Neural cell (in vitro differentiated cells): Measurements from ENCODE around the gene ITGBL1. TPM values are rescaled to one million over a fixed set of nuclear protein-coding genes. Genes with fewer than 3 reads are reported as not detected.

ENCODE experiments used
- H2AFZ ChIP-seq: fragments of 200-600, 300-800 bp; sonication (generic), shearing (Covaris generic); 2 replicates; pipeline ENCODE4 v1.6.0; 2014; ENCODE audit warnings: low read depth, mild to moderate bottlenecking, antibody characterized with exemption, low read length, moderate library complexity
- H3F3A ChIP-seq: fragments of 200-600 bp; shearing (Covaris generic); 2 replicates; pipeline ENCODE4 v1.6.1; 2016; ENCODE audit warnings: mild to moderate bottlenecking, moderate library complexity, mixed read lengths, antibody characterized with exemption, low read length; ENCODE audit not compliant: insufficient read depth, poor library complexity, severe bottlenecking
- H3K27ac ChIP-seq: fragments of 200-600, 300-800 bp; sonication (generic), shearing (Covaris generic); 2 replicates; pipeline ENCODE4 v1.5.1; 2014; ENCODE audit warnings: mild to moderate bottlenecking, low read length, moderate library complexity
- H3K27me3 ChIP-seq: fragments of 300-800, 200-600 bp; sonication (generic), shearing (Covaris generic); 2 replicates; pipeline ENCODE4 v1.6.0; 2014; ENCODE audit warnings: mild to moderate bottlenecking, low read depth, low read length, moderate library complexity; ENCODE audit not compliant: insufficient read depth
- H3K36me3 ChIP-seq: fragments of 300-800, 200-600 bp; sonication (generic), shearing (Covaris generic); 2 replicates; pipeline ENCODE4 v1.5.1; 2014; ENCODE audit warnings: mild to moderate bottlenecking, antibody characterized with exemption, low read length, moderate library complexity; ENCODE audit not compliant: insufficient read depth
- H3K4me2 ChIP-seq: fragments of 300-800, 200-600 bp; sonication (generic), shearing (Covaris generic); 2 replicates; pipeline ENCODE4 v1.6.0; 2014; ENCODE audit warnings: mild to moderate bottlenecking, low read length
- H3K4me3 ChIP-seq: fragments of 300-800, 200-600 bp; sonication (generic), shearing (Covaris generic); 2 replicates; pipeline ENCODE4 v1.5.1; 2014; ENCODE audit warnings: mild to moderate bottlenecking, low read length, moderate library complexity
- H3K79me2 ChIP-seq: fragments of 200-600 bp; shearing (Covaris generic); replicated peaks from 2 replicates; pipeline ENCODE4 v1.6.0; 2014; ENCODE audit warnings: mild to moderate bottlenecking, low read length, moderate library complexity; ENCODE audit not compliant: insufficient read depth
- H3K9ac ChIP-seq: fragments of 300-800, 200-600 bp; sonication (generic), shearing (Covaris generic); 2 replicates; pipeline ENCODE4 v1.6.1; 2016; ENCODE audit warnings: mild to moderate bottlenecking, low read length, mixed read lengths
- H3K9me2 ChIP-seq: fragments of 200-600 bp; shearing (Covaris generic); 2 replicates; pipeline ENCODE4 v1.6.1; 2016; ENCODE audit warnings: mild to moderate bottlenecking, low read length, mixed read lengths; ENCODE audit not compliant: insufficient read depth
- H3K9me3 ChIP-seq: fragments of 200-600, 300-800 bp; sonication (generic), shearing (Covaris generic); 2 replicates; pipeline ENCODE4 v1.6.1; 2016; ENCODE audit warnings: mild to moderate bottlenecking, mixed run types, low read length, moderate library complexity, mixed read lengths
- H4K20me1 ChIP-seq: fragments of 200-600 bp; shearing (Covaris generic); 2 replicates; pipeline ENCODE4 v1.6.1; 2016; ENCODE audit warnings: mild to moderate bottlenecking, mixed run types; ENCODE audit not compliant: insufficient read depth
- EP300 ChIP-seq: fragments of 450-650 bp; conservative IDR thresholded peaks from 2 replicates; pipeline ENCODE4 v1.6.1; 2014; ENCODE audit warnings: antibody characterized with exemption, mild to moderate bottlenecking, moderate library complexity; ENCODE audit not compliant: poor library complexity, severe bottlenecking
- EZH2 ChIP-seq: fragments of 200-600, 300-800 bp; shearing (Covaris generic), sonication (generic); IDR thresholded peaks from 2 replicates; pipeline ENCODE4 v1.6.1; 2014; ENCODE audit warnings: antibody characterized with exemption, low read length, borderline replicate concordance, mild to moderate bottlenecking; ENCODE audit not compliant: insufficient read depth, poor library complexity, severe bottlenecking
- MXI1 ChIP-seq: fragments of 450-650 bp; conservative IDR thresholded peaks from 2 replicates; pipeline ENCODE4 v1.6.1; 2014; ENCODE audit warnings: antibody characterized with exemption, mild to moderate bottlenecking; ENCODE audit not compliant: poor library complexity, severe bottlenecking
- POLR2AphosphoS5 ChIP-seq: IDR thresholded peaks from 2 replicates; pipeline ENCODE4 v1.6.1; 2012
- RAD21 ChIP-seq: fragments of 450-650 bp; conservative IDR thresholded peaks from 2 replicates; pipeline ENCODE4 v1.6.1; 2014; ENCODE audit warnings: antibody characterized with exemption, mild to moderate bottlenecking, moderate library complexity
- SMC3 ChIP-seq: fragments of 450-650 bp; conservative IDR thresholded peaks from 2 replicates; pipeline ENCODE4 v1.6.1; 2014; ENCODE audit warnings: antibody characterized with exemption, mild to moderate bottlenecking, moderate library complexity; ENCODE audit not compliant: poor library complexity
- TAF1 ChIP-seq: IDR thresholded peaks from 2 replicates; pipeline ENCODE4 v1.6.1; 2012; ENCODE audit warnings: low read depth
- polyA plus RNA-seq: library from polyadenylated mRNA; depleted of rRNA; stranded (reverse); fragments of >200 nt; gene quantifications from 2 replicates; pipeline ENCODE4 v1.2.3, GENCODE V29; 2014
- TF ChIP-seq, protein P1 (sequence below): IDR thresholded peaks from 2 replicates; pipeline ENCODE4 v1.6.1; 2012; ENCODE audit warnings: borderline replicate concordance
- TF ChIP-seq, protein P2 (sequence below): fragments of 450-650 bp; IDR thresholded peaks from 2 replicates; pipeline ENCODE4 v1.5.1; 2014; ENCODE audit warnings: antibody characterized with exemption, mild to moderate bottlenecking, moderate library complexity; ENCODE audit not compliant: poor library complexity, severe bottlenecking

Gene ITGBL1
- polyA plus RNA-seq, 1 donor from 2014 or later = 0.46 TPM

GRCh38 chr13:101467415-101467814 lies 14.9 kb downstream of the ITGBL1 start:
- Histone ChIP-seq H3K4me3 (no peak overlapping the region), H3K79me2 (no peaks in the 10 kb centered on the region), H3K36me3 (no peaks in the 10 kb centered on the region)

DNA sequence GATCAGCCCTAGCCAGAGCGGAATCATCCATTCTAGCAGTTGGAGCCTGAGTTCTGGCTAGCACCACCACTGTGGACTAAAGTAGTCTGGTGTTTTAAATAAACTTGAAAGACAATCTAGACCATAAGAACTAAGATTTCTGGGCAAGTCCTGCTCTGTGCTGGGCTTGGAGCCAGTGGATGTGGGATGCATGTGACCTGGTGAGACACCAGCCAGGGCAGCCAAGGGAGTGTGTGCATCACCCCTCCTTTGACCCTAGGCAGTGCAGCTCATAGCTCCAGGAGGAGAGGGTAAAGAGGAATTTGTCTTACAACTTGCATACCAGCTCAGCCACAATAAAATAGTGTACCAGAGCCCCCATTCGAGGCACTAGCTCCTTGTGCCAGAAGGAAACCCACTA lies 21.0 kb downstream of the ITGBL1 start:
- no peaks in the 10 kb centered on the region for H3K36me3 ChIP-seq
- H4K20me1 ChIP-seq = no peaks in the 10 kb centered on the region
- no peaks in the 10 kb centered on the region for H3K9me3 ChIP-seq
- no peak overlapping the region for H3K4me3 ChIP-seq
- no peaks in the 10 kb centered on the region for H3K9me2 ChIP-seq
- H2AFZ ChIP-seq = no peak overlapping the region
- no peak overlapping the region for H3K27ac ChIP-seq
- no peaks in the 10 kb centered on the region for H3K79me2 ChIP-seq
- no peak for TF ChIP-seq EP300
- no peak for TF ChIP-seq RAD21
- H3F3A ChIP-seq = no peaks in the 10 kb centered on the region
- no peak overlapping the region for H3K4me2 ChIP-seq
- H3K27me3 ChIP-seq = no peaks in the 10 kb centered on the region
- H3K9ac ChIP-seq = no peak overlapping the region

More at GRCh38 chr13:101467415-101467814, 14.9 kb downstream of the ITGBL1 start:
- Histone ChIP-seq H3F3A (no peaks in the 10 kb centered on the region), H4K20me1 (no peaks in the 10 kb centered on the region), H3K9me2 (no peaks in the 10 kb centered on the region), H3K4me2 (no peak overlapping the region), H3K27me3 (no peaks in the 10 kb centered on the region), H3K27ac (no peak overlapping the region), H3K9ac (no peak overlapping the region), H3K9me3 (no peaks in the 10 kb centered on the region), H2AFZ (no peak overlapping the region)
- TF ChIP-seq EP300 = no peak
- TF ChIP-seq, protein P1, sequence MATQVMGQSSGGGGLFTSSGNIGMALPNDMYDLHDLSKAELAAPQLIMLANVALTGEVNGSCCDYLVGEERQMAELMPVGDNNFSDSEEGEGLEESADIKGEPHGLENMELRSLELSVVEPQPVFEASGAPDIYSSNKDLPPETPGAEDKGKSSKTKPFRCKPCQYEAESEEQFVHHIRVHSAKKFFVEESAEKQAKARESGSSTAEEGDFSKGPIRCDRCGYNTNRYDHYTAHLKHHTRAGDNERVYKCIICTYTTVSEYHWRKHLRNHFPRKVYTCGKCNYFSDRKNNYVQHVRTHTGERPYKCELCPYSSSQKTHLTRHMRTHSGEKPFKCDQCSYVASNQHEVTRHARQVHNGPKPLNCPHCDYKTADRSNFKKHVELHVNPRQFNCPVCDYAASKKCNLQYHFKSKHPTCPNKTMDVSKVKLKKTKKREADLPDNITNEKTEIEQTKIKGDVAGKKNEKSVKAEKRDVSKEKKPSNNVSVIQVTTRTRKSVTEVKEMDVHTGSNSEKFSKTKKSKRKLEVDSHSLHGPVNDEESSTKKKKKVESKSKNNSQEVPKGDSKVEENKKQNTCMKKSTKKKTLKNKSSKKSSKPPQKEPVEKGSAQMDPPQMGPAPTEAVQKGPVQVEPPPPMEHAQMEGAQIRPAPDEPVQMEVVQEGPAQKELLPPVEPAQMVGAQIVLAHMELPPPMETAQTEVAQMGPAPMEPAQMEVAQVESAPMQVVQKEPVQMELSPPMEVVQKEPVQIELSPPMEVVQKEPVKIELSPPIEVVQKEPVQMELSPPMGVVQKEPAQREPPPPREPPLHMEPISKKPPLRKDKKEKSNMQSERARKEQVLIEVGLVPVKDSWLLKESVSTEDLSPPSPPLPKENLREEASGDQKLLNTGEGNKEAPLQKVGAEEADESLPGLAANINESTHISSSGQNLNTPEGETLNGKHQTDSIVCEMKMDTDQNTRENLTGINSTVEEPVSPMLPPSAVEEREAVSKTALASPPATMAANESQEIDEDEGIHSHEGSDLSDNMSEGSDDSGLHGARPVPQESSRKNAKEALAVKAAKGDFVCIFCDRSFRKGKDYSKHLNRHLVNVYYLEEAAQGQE = no peak
- no peak for TF ChIP-seq EZH2
- TF ChIP-seq POLR2AphosphoS5 = no peak
- TF ChIP-seq TAF1 = no peak
- TF ChIP-seq RAD21 = no peak

GRCh38 chr13:101474419-101474957 lies 22.0 kb downstream of the ITGBL1 start:
- Histone ChIP-seq H2AFZ (no peak overlapping the region), H3K36me3 (no peaks in the 10 kb centered on the region), H3K9ac (no peak overlapping the region), H3K4me2 (no peak overlapping the region), H3K9me3 (no peaks in the 10 kb centered on the region), H3K9me2 (no peaks in the 10 kb centered on the region), H3K27ac (no peak overlapping the region), H3K27me3 (no peaks in the 10 kb centered on the region), H3K79me2 (no peaks in the 10 kb centered on the region), H4K20me1 (no peaks in the 10 kb centered on the region), H3F3A (no peaks in the 10 kb centered on the region), H3K4me3 (no peak overlapping the region)
- TF ChIP-seq, protein P2, sequence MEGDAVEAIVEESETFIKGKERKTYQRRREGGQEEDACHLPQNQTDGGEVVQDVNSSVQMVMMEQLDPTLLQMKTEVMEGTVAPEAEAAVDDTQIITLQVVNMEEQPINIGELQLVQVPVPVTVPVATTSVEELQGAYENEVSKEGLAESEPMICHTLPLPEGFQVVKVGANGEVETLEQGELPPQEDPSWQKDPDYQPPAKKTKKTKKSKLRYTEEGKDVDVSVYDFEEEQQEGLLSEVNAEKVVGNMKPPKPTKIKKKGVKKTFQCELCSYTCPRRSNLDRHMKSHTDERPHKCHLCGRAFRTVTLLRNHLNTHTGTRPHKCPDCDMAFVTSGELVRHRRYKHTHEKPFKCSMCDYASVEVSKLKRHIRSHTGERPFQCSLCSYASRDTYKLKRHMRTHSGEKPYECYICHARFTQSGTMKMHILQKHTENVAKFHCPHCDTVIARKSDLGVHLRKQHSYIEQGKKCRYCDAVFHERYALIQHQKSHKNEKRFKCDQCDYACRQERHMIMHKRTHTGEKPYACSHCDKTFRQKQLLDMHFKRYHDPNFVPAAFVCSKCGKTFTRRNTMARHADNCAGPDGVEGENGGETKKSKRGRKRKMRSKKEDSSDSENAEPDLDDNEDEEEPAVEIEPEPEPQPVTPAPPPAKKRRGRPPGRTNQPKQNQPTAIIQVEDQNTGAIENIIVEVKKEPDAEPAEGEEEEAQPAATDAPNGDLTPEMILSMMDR = peak; percentile 71
- TF ChIP-seq MXI1 (no peak), RAD21 (peak; percentile 86), SMC3 (peak; percentile 86)
